Measurements from ENCODE around the gene ASGR1. TPM values are rescaled to one million over a fixed set of nuclear protein-coding genes. Genes with fewer than 3 reads are reported as not detected.

The ASGR1 gene
- total RNA-seq, 1 experiment from 2014 or later = 1.3 TPM

GRCh38 chr17:7219229-7219811 lies 40.1 kb upstream of the ASGR1 start:
- ChIA-PET CTCF (interaction anchor here (0.6 kb wide), 1 partner anchor 153 kb away, joined by 4 read pairs; no protein-coding TSS in a partner anchor), POLR2A (interaction anchor here (0.6 to 0.8 kb wide), 2 partner anchors 103 to 176 kb away, joined by 3 to 4 read pairs; no protein-coding TSS in a partner anchor)
- H3K9me3 ChIP-seq (ENCODE audit: control insufficient read depth, insufficient read depth, low read depth, low read length) = no peaks in the 10 kb centered on the region
- ATAC-seq (no peak), DNase-seq (ENCODE audit: low read depth, low spot score) (no peak)
- H3K4me3 ChIP-seq (ENCODE audit: low read depth in 2 of 2, low read length in 2 of 2) = peak overlapping the region; percentile 73 to 78
- H3K27me3 ChIP-seq (ENCODE audit: control insufficient read depth, insufficient read depth, low read length) = no peaks in the 10 kb centered on the region
- intact Hi-C loops (cut with micrococcal nuclease; ENCODE audit: unreplicated experiment) (no loop called here), in situ Hi-C loops (cut with HindIII; ENCODE audit: low pct_unique_long_range_greater_than_20kb, low sequenced_read_pairs) (no loop called here)
- no TSS peak for BruUV-seq (replicated peaks)
- H3K4me1 ChIP-seq (ENCODE audit: control insufficient read depth, insufficient read depth, low read length) = peaks cover 53% of the 10 kb centered on the region
- H3K36me3 ChIP-seq (ENCODE audit: control insufficient read depth, insufficient read depth, low read length) = peaks cover 5% of the 10 kb centered on the region; the same call in 1 of the 2 replicates
- peak overlapping the region; percentile 95 for H3K27ac ChIP-seq (ENCODE audit: low read length)
- TF ChIP-seq POLR2AphosphoS5 (IDR thresholded peaks at IDR 0.05; ENCODE audit: low read depth, low read length) (no peak), SIN3A (IDR thresholded peaks at IDR 0.05; ENCODE audit: borderline replicate concordance, insufficient read depth, low read depth, low read length) (no peak), TCF7L2 (IDR thresholded peaks at IDR 0.05; ENCODE audit: low read depth, low read length) (no peak), CTCF (IDR thresholded peaks at IDR 0.05) (no peak), REST (IDR thresholded peaks at IDR 0.05; ENCODE audit: insufficient read depth in 1 of 2, low read depth in 2 of 2, low read length in 1 of 2) (no peak)

- no peak for TF ChIP-seq TCF7L2 (IDR thresholded peaks at IDR 0.05; ENCODE audit: low read depth, low read length)
- TF ChIP-seq POLR2AphosphoS5 (IDR thresholded peaks at IDR 0.05; ENCODE audit: low read depth, low read length) = no peak
- no peak for TF ChIP-seq REST (IDR thresholded peaks at IDR 0.05; ENCODE audit: insufficient read depth in 1 of 2, low read depth in 2 of 2, low read length in 1 of 2)
- Histone ChIP-seq H3K27ac (ENCODE audit: low read length) (peak overlapping the region; percentile 95), H3K4me1 (ENCODE audit: control insufficient read depth, insufficient read depth, low read length) (peaks cover 50% of the 10 kb centered on the region), H3K27me3 (ENCODE audit: control insufficient read depth, insufficient read depth, low read length) (no peaks in the 10 kb centered on the region), H3K36me3 (ENCODE audit: control insufficient read depth, insufficient read depth, low read length) (peaks cover 5% of the 10 kb centered on the region; the same call in 1 of the 2 replicates), H3K4me3 (ENCODE audit: low read depth in 2 of 2, low read length in 2 of 2) (no peak overlapping the region), H3K9me3 (ENCODE audit: control insufficient read depth, insufficient read depth, low read depth, low read length) (no peaks in the 10 kb centered on the region)
- intact Hi-C loops (cut with micrococcal nuclease; ENCODE audit: unreplicated experiment) (no loop called here), in situ Hi-C loops (cut with HindIII; ENCODE audit: low pct_unique_long_range_greater_than_20kb, low sequenced_read_pairs) (no loop called here)
- CTCF ChIA-PET = no interaction called here
- POLR2A ChIA-PET = interaction anchor here (0.8 kb wide), 1 partner anchor 175 kb away, joined by 4 read pairs; no protein-coding TSS in a partner anchor
- no TSS peak for BruUV-seq (replicated peaks)
- DNase-seq (ENCODE audit: low read depth, low spot score) = no peak
- ATAC-seq = no peak
These were observed 39.6 kb upstream of the ASGR1 start for GRCh38 chr17:7218758-7219157.
